HepG2 (cell line): ENCODE data around the gene CCDC116. TPM values are rescaled to one million over a fixed set of nuclear protein-coding genes. Genes with fewer than 3 reads are reported as not detected.

Experiments
- AKAP8 ChIP-seq: sonication (generic); formaldehyde crosslinking; IDR thresholded peaks from 2 replicates; pipeline ENCODE4 v1.5.1; 2020; ENCODE audit warnings: mild to moderate bottlenecking, missing genetic modification reagents
- CBFB ChIP-seq: sonication (generic); formaldehyde crosslinking; IDR thresholded peaks from 2 replicates; pipeline ENCODE4 v1.4.0; 2020; ENCODE audit warnings: missing genetic modification reagents
- CCAR2 ChIP-seq: fragments of 200-400 bp; formaldehyde crosslinking; optimal IDR thresholded peaks from 2 replicates; pipeline ENCODE3; 2018; ENCODE audit warnings: low read depth, mild to moderate bottlenecking, low read length, moderate library complexity
- ERF ChIP-seq: IDR thresholded peaks from 2 replicates; pipeline ENCODE4 v1.6.1; 2018; ENCODE audit warnings: missing biosample characterization, missing genetic modification reagents
- FOXO1 ChIP-seq: sonication (generic); formaldehyde crosslinking; IDR thresholded peaks from 2 replicates; pipeline ENCODE4 v1.4.0; 2020; ENCODE audit warnings: missing genetic modification reagents
- HNF1A ChIP-seq, 2 experiments: sonication (generic) in 1 of 2; formaldehyde crosslinking in 1 of 2; IDR thresholded peaks; 2 replicates each; pipeline versions ENCODE4 v1.4.0 to v1.6.1; 2016 to 2020; ENCODE audit warnings: borderline replicate concordance in 1 of 2, low read depth in 1 of 2, mild to moderate bottlenecking in 1 of 2, missing genetic modification reagents in 1 of 2
- KDM6A ChIP-seq: IDR thresholded peaks from 2 replicates; pipeline ENCODE4 v1.6.1; 2016; ENCODE audit warnings: low read depth
- KMT2A ChIP-seq: sonication (generic); formaldehyde crosslinking; IDR thresholded peaks from 2 replicates; pipeline ENCODE4 v1.4.0; 2020; ENCODE audit warnings: missing genetic modification reagents
- NR1H2 ChIP-seq: sonication (generic); formaldehyde crosslinking; IDR thresholded peaks from 2 replicates; pipeline ENCODE4 v1.8.1; 2022; ENCODE audit warnings: low read depth, missing genetic modification reagents, borderline replicate concordance
- PHF21A ChIP-seq: sonication (generic); formaldehyde crosslinking; IDR thresholded peaks from 2 replicates; pipeline ENCODE4 v1.5.0; 2020; ENCODE audit warnings: mild to moderate bottlenecking, missing genetic modification reagents
- PITX1 ChIP-seq: sonication (generic); formaldehyde crosslinking; IDR thresholded peaks from 2 replicates; pipeline ENCODE4 v1.5.1; 2020; ENCODE audit warnings: mild to moderate bottlenecking, missing genetic modification reagents
- STAG1 ChIP-seq: sonication (generic); formaldehyde crosslinking; IDR thresholded peaks from 2 replicates; pipeline ENCODE4 v1.4.0; 2020; ENCODE audit warnings: missing genetic modification reagents
- TCF7 ChIP-seq: sonication (generic); IDR thresholded peaks from 2 replicates; pipeline ENCODE4 v1.6.1; 2016; ENCODE audit warnings: antibody characterized with exemption, low read depth
- ZHX1 ChIP-seq: sonication (generic); formaldehyde crosslinking; IDR thresholded peaks from 2 replicates; pipeline ENCODE4 v1.8.1; 2022; ENCODE audit warnings: low read depth, mild to moderate bottlenecking, missing genetic modification reagents
- ZNF276 ChIP-seq: sonication (generic); formaldehyde crosslinking; IDR thresholded peaks from 2 replicates; pipeline ENCODE4 v1.4.0; 2020; ENCODE audit warnings: mild to moderate bottlenecking, low read depth, missing genetic modification reagents
- ZNF331 ChIP-seq: sonication (generic); formaldehyde crosslinking; IDR thresholded peaks from 2 replicates; pipeline ENCODE4 v1.4.0; 2020; ENCODE audit warnings: missing genetic modification reagents
- ZNF790 ChIP-seq: sonication (generic); formaldehyde crosslinking; IDR thresholded peaks from 2 replicates; pipeline ENCODE4 v1.8.0; 2022; ENCODE audit warnings: missing genetic modification reagents, mild to moderate bottlenecking, borderline replicate concordance
- ZSCAN5A ChIP-seq: sonication (generic); formaldehyde crosslinking; IDR thresholded peaks from 2 replicates; pipeline ENCODE4 v1.8.0; 2022; ENCODE audit warnings: mild to moderate bottlenecking, missing genetic modification reagents, borderline replicate concordance
- polyA plus RNA-seq, 8 experiments: library from polyadenylated mRNA; depleted of rRNA in 3 of 8; stranded (reverse) in 7 of 8; unstranded in 1 of 8; fragments of >200 nt; fragmentation: Illumina TruSeq in 4 of 8; extraction: Trizol in 4 of 8; gene quantifications; 2 replicates each; pipeline versions ENCODE4 v1.2.1 to v1.2.3, GENCODE V29; 2011 to 2016; ENCODE audit warnings: low read depth in 4 of 8, missing spikeins in 1 of 8, mixed read lengths in 1 of 8; ENCODE audit not compliant: insufficient read depth in 1 of 8
- total RNA-seq, 5 experiments: library from RNA; depleted of rRNA; stranded (reverse); fragments of >200 nt; fragmentation: Illumina TruSeq; extraction: Trizol; gene quantifications; 2 replicates each; pipeline ENCODE4 v1.2.3, GENCODE V29; 2016; ENCODE audit warnings: low read depth in 1 of 5

Gene CCDC116
- total and polyA plus RNA-seq, 2 of the 13 experiments (the other 11 are each of a cell fraction or from before 2014, with no cell fraction given), result 0.15 to 0.33 TPM

- TF ChIP-seq HNF1A (IDR thresholded peaks at IDR 0.05; ENCODE audit: low read depth) (no peak), HNF1A (CRISPR knock-in tag; IDR thresholded peaks at IDR 0.05; ENCODE audit: borderline replicate concordance) (no peak; the same call in 1 of the 2 replicates), KMT2A (CRISPR knock-in tag) (no peak; the same call in 1 of the 2 replicates), NR1H2 (CRISPR knock-in tag) (no peak), ZNF790 (CRISPR knock-in tag) (no peak), ZNF331 (CRISPR knock-in tag) (no peak), FOXO1 (0 out of 2 replicates have a peak, but pooled peaks have one; percentile 17), PITX1 (CRISPR knock-in tag) (no peak), PHF21A (CRISPR knock-in tag) (peak; percentile 29; the same call in 1 of the 2 replicates), ZHX1 (no peak), AKAP8 (CRISPR knock-in tag) (no peak), TCF7 (no peak), CBFB (CRISPR knock-in tag) (no peak), ZNF276 (no peak), KDM6A (no peak), CCAR2 (no peak), ERF (CRISPR knock-in tag) (0 out of 2 replicates have a peak, but pooled peaks have one; percentile 33), ZSCAN5A (CRISPR knock-in tag) (no peak), STAG1 (CRISPR knock-in tag) (no peak)
Observed at GRCh38 chr22:21641789-21642583, 9.4 kb downstream of the CCDC116 start, which contains the start of gene SDF2L1 (continued).
